ENCODE measurements around the gene UBE2G1. TPM values are rescaled to one million over a fixed set of nuclear protein-coding genes. Genes with fewer than 3 reads are reported as not detected.

UBE2G1 gene
- polyA plus RNA-seq, 1 donor (not counting 4 experiments of a cell fraction or from before 2014, with no cell fraction given) = 86.2 TPM

GRCh38 chr17:4357030-4357628 lies 9.3 kb downstream of the UBE2G1 start:
- DNase-seq (ENCODE audit: low read depth, low spot score) = no peak
- Histone ChIP-seq H3K9ac (ENCODE audit: control insufficient read depth, extremely low read depth, insufficient read depth, low read length) (no peak overlapping the region), H3K9me3 (ENCODE audit: control insufficient read depth, low read depth, low read length) (no peaks in the 10 kb centered on the region), H3K27ac (ENCODE audit: control insufficient read depth, insufficient read depth, low read length) (no peak overlapping the region), H3K4me1 (ENCODE audit: control insufficient read depth, extremely low read depth, insufficient read depth, low read length) (peaks cover 38% of the 10 kb centered on the region), H3K79me2 (ENCODE audit: control insufficient read depth, insufficient read depth, low read length) (peaks cover 99% of the 10 kb centered on the region), H3K4me2 (ENCODE audit: control insufficient read depth, extremely low read depth, insufficient read depth, low read depth, low read length) (no peak overlapping the region), H3K9me1 (ENCODE audit: control insufficient read depth, extremely low read depth, insufficient read depth, low read length) (peaks cover 7% of the 10 kb centered on the region), H3K27me3 (ENCODE audit: control insufficient read depth, extremely low read depth, insufficient read depth, low read length) (no peaks in the 10 kb centered on the region), H2AFZ (ENCODE audit: control insufficient read depth, low read length) (no peak overlapping the region), H4K20me1 (ENCODE audit: control insufficient read depth, extremely low read depth, insufficient read depth, low read length) (peaks cover 37% of the 10 kb centered on the region), H3K4me3 (ENCODE audit: control insufficient read depth in 2 of 3, extremely low read depth in 1 of 3, insufficient read depth in 2 of 3, low read depth in 1 of 3, low read length in 3 of 3) (no peak overlapping the region), H3K36me3 (ENCODE audit: control insufficient read depth in 2 of 2, extremely low read depth in 1 of 2, insufficient read depth in 2 of 2, low read length in 2 of 2) (peaks cover 0 to 5% of the 10 kb centered on the region in 2 experiments)
- dilution Hi-C loops (cut with MboI; ENCODE audit: extremely low pct_ligation_motif_present, low sequenced_read_pairs) = no loop called here
- no peak for TF ChIP-seq CTCF (optimal IDR thresholded peaks at IDR 0.05 in 1 of 3, IDR thresholded peaks at IDR 0.05 in 1 of 3, conservative IDR thresholded peaks at IDR 0.05 in 1 of 3; ENCODE audit: extremely low read depth in 1 of 3, insufficient read depth in 2 of 3, low read length in 3 of 3)
- no peak for TF ChIP-seq EZH2 (IDR thresholded peaks at IDR 0.05; ENCODE audit: low read length)
- no peak for FAIRE-seq

GRCh38 chr17:4354862-4355514 lies 11.5 kb downstream of the UBE2G1 start:
- dilution Hi-C loops (cut with MboI; ENCODE audit: extremely low pct_ligation_motif_present, low sequenced_read_pairs) = no loop called here
- H3K79me2 ChIP-seq (ENCODE audit: control insufficient read depth, insufficient read depth, low read length) = peaks cover 99% of the 10 kb centered on the region
- H3K9me3 ChIP-seq (ENCODE audit: control insufficient read depth, low read depth, low read length) = no peaks in the 10 kb centered on the region
- H3K9ac ChIP-seq (ENCODE audit: control insufficient read depth, extremely low read depth, insufficient read depth, low read length) = no peak overlapping the region
- FAIRE-seq (no peak), DNase-seq (ENCODE audit: low read depth, low spot score) (no peak)
- H3K4me2 ChIP-seq (ENCODE audit: control insufficient read depth, extremely low read depth, insufficient read depth, low read depth, low read length) = no peak overlapping the region
- TF ChIP-seq EZH2 (IDR thresholded peaks at IDR 0.05; ENCODE audit: low read length) (no peak), CTCF (optimal IDR thresholded peaks at IDR 0.05 in 1 of 3, IDR thresholded peaks at IDR 0.05 in 1 of 3, conservative IDR thresholded peaks at IDR 0.05 in 1 of 3; ENCODE audit: extremely low read depth in 1 of 3, insufficient read depth in 2 of 3, low read length in 3 of 3) (no peak)
- peaks cover 0 to 3% of the 10 kb centered on the region in 2 experiments for H3K36me3 ChIP-seq (ENCODE audit: control insufficient read depth in 2 of 2, extremely low read depth in 1 of 2, insufficient read depth in 2 of 2, low read length in 2 of 2)
- H2AFZ ChIP-seq (ENCODE audit: control insufficient read depth, low read length) = no peak overlapping the region
- H4K20me1 ChIP-seq (ENCODE audit: control insufficient read depth, extremely low read depth, insufficient read depth, low read length) = peaks cover 39% of the 10 kb centered on the region
- no peak overlapping the region for H3K4me3 ChIP-seq (ENCODE audit: control insufficient read depth in 2 of 3, extremely low read depth in 1 of 3, insufficient read depth in 2 of 3, low read depth in 1 of 3, low read length in 3 of 3)
- H3K4me1 ChIP-seq (ENCODE audit: control insufficient read depth, extremely low read depth, insufficient read depth, low read length) = peaks cover 33% of the 10 kb centered on the region
- no peak overlapping the region for H3K27ac ChIP-seq (ENCODE audit: control insufficient read depth, insufficient read depth, low read length)
- peaks cover 7% of the 10 kb centered on the region for H3K9me1 ChIP-seq (ENCODE audit: control insufficient read depth, extremely low read depth, insufficient read depth, low read length)
- H3K27me3 ChIP-seq (ENCODE audit: control insufficient read depth, extremely low read depth, insufficient read depth, low read length) = no peaks in the 10 kb centered on the region
